Transverse colon (tissue), 4 donors: ENCODE measurements around the gene FAHD2A. TPM values are rescaled to one million over a fixed set of nuclear protein-coding genes. Genes with fewer than 3 reads are reported as not detected.

Source experiments
- DNase-seq: peaks from one replicate; pipeline ENCODE4 v3.0.0-alpha.2; 2019
- H3K27ac ChIP-seq, 4 donors: fragments of 200-600 bp; sonication (generic); 2 replicates each; pipeline ENCODE4 v1.5.1; 2016 to 2018; ENCODE audit warnings: inconsistent platforms in 4 of 4
- H3K27me3 ChIP-seq: fragments of 200-600 bp; sonication (generic); 2 replicates; pipeline ENCODE4 v1.5.1; 2017; ENCODE audit warnings: inconsistent platforms
- H3K36me3 ChIP-seq, 4 donors: fragments of 200-600 bp; sonication (generic); 2 replicates each; pipeline ENCODE4 v1.5.1; 2017 to 2019; ENCODE audit warnings: inconsistent platforms in 4 of 4
- H3K4me1 ChIP-seq, 4 donors: fragments of 200-600 bp; sonication (generic); 2 replicates each; pipeline ENCODE4 v1.5.1; 2017 to 2020; ENCODE audit warnings: inconsistent platforms in 4 of 4
- H3K4me3 ChIP-seq, 4 donors: fragments of 200-600 bp; sonication (generic); 1 replicate in 1 of 4; 2 replicates in 3 of 4; pipeline versions ENCODE4 v1.5.1 to v1.6.1; 2017 to 2019; ENCODE audit warnings: inconsistent platforms in 4 of 4
- H3K9me3 ChIP-seq, 2 donors: fragments of 200-600 bp; sonication (generic); 2 replicates each; pipeline ENCODE4 v1.5.1; 2017 to 2019; ENCODE audit warnings: inconsistent platforms in 2 of 2
- CTCF ChIP-seq, 5 experiments: fragments of 200-600 bp in 3 of 5; fragments of 450-650 bp in 2 of 5; sonication (generic) in 3 of 5; IDR thresholded peaks; 1 replicate in 2 of 5; 2 replicates in 3 of 5; pipeline ENCODE4 v1.5.1; 2016 to 2017; ENCODE audit warnings: antibody characterized with exemption in 5 of 5, inconsistent platforms in 3 of 5, mild to moderate bottlenecking in 2 of 5, moderate library complexity in 1 of 5
- EP300 ChIP-seq: sonication (generic); formaldehyde crosslinking; IDR thresholded peaks from one replicate; pipeline ENCODE4 v1.6.1; 2017; ENCODE audit warnings: antibody characterized with exemption, low read depth
- POLR2A ChIP-seq: fragments of 450-650 bp; IDR thresholded peaks from one replicate; pipeline ENCODE4 v1.6.1; 2016; ENCODE audit warnings: antibody characterized with exemption, mild to moderate bottlenecking, moderate library complexity
- POLR2AphosphoS5 ChIP-seq, 3 donors: sonication (generic); formaldehyde crosslinking; IDR thresholded peaks; one replicate each; pipeline ENCODE4 v1.6.1; 2016; ENCODE audit warnings: antibody characterized with exemption in 3 of 3
- WGBS, 2 donors: methylation state at CpG; one replicate each; pipeline ENCODE4 v1.1.5; 2018; ENCODE audit warnings: low coverage in 1 of 2; 5-methylcytosine and 5-hydroxymethylcytosine counted together
- in situ Hi-C, 4 donors: fragments of 200-750 bp; cut with MboI; loops; one replicate each; pipeline versions ENCODE4 v1.15.0 to v1.15.1; 2017; ENCODE audit warnings: low sequenced_read_pairs in 3 of 4, low pct_ligation_motif_present in 1 of 4, low pct_unique_long_range_greater_than_20kb in 1 of 4
- intact Hi-C: fragments of 100-400 bp; cut with DNase I; formaldehyde crosslinking; loops from one replicate; pipeline ENCODE4 v1.15.1; 2023; ENCODE audit warnings: low total_unique reads
- total RNA-seq, 4 donors: library from RNA; depleted of rRNA; stranded (reverse); fragments of >200 nt; gene quantifications; one replicate each; pipeline ENCODE4 v1.1.0, GENCODE V29; 2016

FAHD2A gene
- total RNA-seq, 4 donors from 2014 or later = 29.9 to 134 (median 42.7) TPM

DNA sequence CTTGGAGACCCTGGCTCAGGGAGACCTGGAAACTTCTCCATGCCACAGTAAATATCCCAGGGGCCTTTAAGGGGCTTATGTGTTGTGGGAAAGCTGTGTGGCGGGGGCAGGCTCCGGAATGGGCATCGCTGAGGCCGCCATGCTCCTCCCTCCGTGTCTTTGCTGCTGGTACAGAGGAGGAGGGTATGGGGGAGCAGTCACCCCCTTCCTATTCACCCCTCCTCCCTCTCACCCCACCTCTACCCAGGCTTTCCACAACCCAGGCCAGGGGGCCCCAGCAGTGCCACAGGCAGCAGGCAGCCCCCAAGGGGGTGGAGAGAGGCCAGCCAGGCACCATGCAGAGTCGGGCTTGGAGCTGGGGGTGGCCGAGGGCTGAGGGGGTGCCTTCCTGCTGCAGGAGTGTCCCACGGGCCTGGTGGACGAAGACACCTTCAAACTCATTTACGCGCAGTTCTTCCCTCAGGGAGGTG is 28.0 kb upstream of the FAHD2A start:
- DNase-seq = no peak
- 90% methylated on average over 11 of the region's 11 CpGs; no CpG with 5 or more reads in 1 of the 2 donors for WGBS, 2 donors
- in situ Hi-C loops = no loop called here

GRCh38 chr2:95374921-95375471 is 27.5 kb upstream of the FAHD2A start:
- Histone ChIP-seq H3K36me3 (no peaks in the 10 kb centered on the region), H3K27me3 (no peaks in the 10 kb centered on the region), H3K4me3 (no peak overlapping the region), H3K4me1 (no peaks in the 10 kb centered on the region), H3K27ac (no peak overlapping the region), H3K9me3 (no peaks in the 10 kb centered on the region)
- TF ChIP-seq POLR2AphosphoS5 (IDR thresholded peaks at IDR 0.05) (no peak), POLR2A (no peak), CTCF (IDR thresholded peaks at IDR 0.05) (no peak), EP300 (no peak)
- in situ Hi-C loops = no loop called here
- no peak for DNase-seq
- intact Hi-C loops = no loop called here
- WGBS, 2 donors = 79% methylated on average over 15 of the region's 15 CpGs; no CpG with 5 or more reads in 1 of the 2 donors

More for the DNA sequence above, 28.0 kb upstream of the FAHD2A start:
- no peaks in the 10 kb centered on the region for H3K9me3 ChIP-seq
- no peaks in the 10 kb centered on the region for H3K27me3 ChIP-seq
- TF ChIP-seq CTCF (IDR thresholded peaks at IDR 0.05) = no peak
- no peak for TF ChIP-seq POLR2AphosphoS5 (IDR thresholded peaks at IDR 0.05)
- TF ChIP-seq POLR2A = no peak
- intact Hi-C loops = no loop called here
- H3K4me1 ChIP-seq = no peaks in the 10 kb centered on the region
- no peak overlapping the region for H3K4me3 ChIP-seq
- no peaks in the 10 kb centered on the region for H3K36me3 ChIP-seq
- H3K27ac ChIP-seq = no peak overlapping the region

- Histone ChIP-seq H3K9me3 (no peaks in the 10 kb centered on the region), H3K27me3 (no peaks in the 10 kb centered on the region), H3K4me3 (no peak overlapping the region), H3K27ac (no peak overlapping the region), H3K36me3 (no peaks in the 10 kb centered on the region), H3K4me1 (no peaks in the 10 kb centered on the region)
- no peak for DNase-seq
- in situ Hi-C loops = no loop called here
- TF ChIP-seq POLR2AphosphoS5 (IDR thresholded peaks at IDR 0.05) (no peak), POLR2A (no peak), EP300 (no peak), CTCF (IDR thresholded peaks at IDR 0.05) (no peak)
- intact Hi-C loops = no loop called here
- WGBS, 2 donors = 90 to 93% methylated on average over 8 to 21 of the region's 21 CpGs
Measured at GRCh38 chr2:95375532-95376150, 26.9 kb upstream of the FAHD2A start.

GRCh38 chr2:95376311-95377215 is 25.9 kb upstream of the FAHD2A start:
- no peak overlapping the region for H3K27ac ChIP-seq
- in situ Hi-C loops (no loop called here), intact Hi-C loops (no loop called here)
- no peaks in the 10 kb centered on the region for H3K4me1 ChIP-seq
- no peak overlapping the region for H3K4me3 ChIP-seq
- no peaks in the 10 kb centered on the region for H3K27me3 ChIP-seq
- TF ChIP-seq POLR2AphosphoS5 (IDR thresholded peaks at IDR 0.05) = no peak
- TF ChIP-seq POLR2A = no peak
- TF ChIP-seq CTCF (IDR thresholded peaks at IDR 0.05) = no peak
- TF ChIP-seq EP300 = no peak
- no peak for DNase-seq
- H3K9me3 ChIP-seq = no peaks in the 10 kb centered on the region
- 85% methylated on average over 21 of the region's 22 CpGs; no CpG with 5 or more reads in 1 of the 2 donors for WGBS, 2 donors
- H3K36me3 ChIP-seq = no peaks in the 10 kb centered on the region
